Measurements from ENCODE around the gene BABAM2. TPM values are rescaled to one million over a fixed set of nuclear protein-coding genes. Genes with fewer than 3 reads are reported as not detected.

BABAM2 gene
- total and polyA plus RNA-seq, 2 of the 4 experiments (the other 2 are of a cell fraction): 20.9 to 23.1 TPM

DNA sequence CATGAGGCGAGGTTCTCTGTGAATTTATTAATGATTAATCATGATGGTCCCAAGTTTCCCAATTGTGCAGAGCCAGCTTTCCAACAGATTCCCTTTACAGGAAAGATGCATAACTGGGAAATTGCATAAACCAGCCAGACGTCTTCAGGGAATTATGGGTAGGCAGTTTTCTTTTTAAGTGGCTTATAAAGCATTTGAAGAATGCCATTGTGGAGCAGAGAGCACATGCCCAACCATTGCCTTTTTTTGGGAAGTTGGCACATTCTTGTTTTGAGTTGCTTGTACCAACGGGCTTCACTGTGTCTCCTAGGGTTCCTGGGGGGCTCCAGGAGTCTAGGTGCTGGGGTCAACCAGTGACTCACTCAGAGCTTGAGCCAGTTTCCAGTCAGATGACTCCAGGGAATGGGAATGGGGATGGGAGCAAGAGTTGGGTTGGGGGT, 270.5 kb downstream of the BABAM2 start:
- no peak overlapping the region for H3K56ac ChIP-seq (ENCODE audit: extremely low read depth, insufficient read depth, low read length)
- H2AFZ ChIP-seq (replicated peaks; ENCODE audit: low read length, poor library complexity): no peak overlapping the region
- DNase-seq (peak; percentile 63), ATAC-seq (ENCODE audit: low read depth) (peak; percentile 40)
- H2AK5ac ChIP-seq (ENCODE audit: low read depth, low read length): no peak overlapping the region; the same call in 1 of the 2 replicates
- no peak overlapping the region for H4K5ac ChIP-seq (ENCODE audit: low read depth, low read length)
- 0 out of 2 replicates have a peak, but pooled peaks cover under 1% of the 10 kb centered on the region for H3K9me3 ChIP-seq (ENCODE audit: control insufficient read depth, insufficient read depth, low read length)
- H2AK9ac ChIP-seq (replicated peaks; ENCODE audit: low read depth, low read length, poor library complexity): no peak overlapping the region
- H2BK20ac ChIP-seq (ENCODE audit: low read depth, low read length): peak overlapping the region; percentile 29; the same call in 1 of the 2 replicates
- dilution Hi-C loops (cut with HindIII; ENCODE audit: low sequenced_read_pairs, unreplicated experiment): no loop called here
- TF ChIP-seq, protein P1, sequence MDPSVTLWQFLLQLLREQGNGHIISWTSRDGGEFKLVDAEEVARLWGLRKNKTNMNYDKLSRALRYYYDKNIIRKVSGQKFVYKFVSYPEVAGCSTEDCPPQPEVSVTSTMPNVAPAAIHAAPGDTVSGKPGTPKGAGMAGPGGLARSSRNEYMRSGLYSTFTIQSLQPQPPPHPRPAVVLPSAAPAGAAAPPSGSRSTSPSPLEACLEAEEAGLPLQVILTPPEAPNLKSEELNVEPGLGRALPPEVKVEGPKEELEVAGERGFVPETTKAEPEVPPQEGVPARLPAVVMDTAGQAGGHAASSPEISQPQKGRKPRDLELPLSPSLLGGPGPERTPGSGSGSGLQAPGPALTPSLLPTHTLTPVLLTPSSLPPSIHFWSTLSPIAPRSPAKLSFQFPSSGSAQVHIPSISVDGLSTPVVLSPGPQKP (IDR thresholded peaks at IDR 0.05; ENCODE audit: borderline replicate concordance, low read depth, low read length): no peak
- TF ChIP-seq RCOR1 (IDR thresholded peaks at IDR 0.05; ENCODE audit: insufficient replicate concordance, low read length) (no peak), POLR2A (IDR thresholded peaks at IDR 0.05; ENCODE audit: low read depth, low read length) (no peak), BHLHE40 (IDR thresholded peaks at IDR 0.05; ENCODE audit: low read depth, low read length) (peak; percentile 61; the same call in 1 of the 2 replicates), RFX5 (IDR thresholded peaks at IDR 0.05; ENCODE audit: low read depth, low read length) (no peak), FOS (IDR thresholded peaks at IDR 0.05; ENCODE audit: low read depth, low read length) (no peak), CEBPB (IDR thresholded peaks at IDR 0.05; ENCODE audit: low read depth, low read length) (peak; percentile 62; the same call in 1 of the 2 replicates), NFE2L2 (IDR thresholded peaks at IDR 0.05; ENCODE audit: low read depth, low read length) (no peak)
- CTCF ChIA-PET: no interaction called here
- peaks cover 7% of the 10 kb centered on the region; the same call in 1 of the 2 replicates for H3K9me1 ChIP-seq (ENCODE audit: insufficient read depth, low read length)
- H3K14ac ChIP-seq (replicated peaks; ENCODE audit: low read depth, low read length): 0 out of 2 replicates have a peak overlapping the region, but pooled peaks have one; percentile 63
- H2BK15ac ChIP-seq (ENCODE audit: low read depth, low read length): peak overlapping the region; percentile 25; the same call in 1 of the 3 replicates
- 0 out of 2 replicates have a peak overlapping the region, but pooled peaks have one; percentile 13 for H3K27ac ChIP-seq (ENCODE audit: insufficient read depth, low read length)
- H3K4me2 ChIP-seq (ENCODE audit: low read depth, low read length): no peak overlapping the region
- H2BK120ac ChIP-seq (ENCODE audit: low read depth, low read length): peak overlapping the region; percentile 43; the same call in 1 of the 2 replicates
- H2BK5ac ChIP-seq (ENCODE audit: low read depth, low read length, poor library complexity, severe bottlenecking): no peak overlapping the region
- peak overlapping the region; percentile 57 for H3K18ac ChIP-seq (ENCODE audit: low read depth, low read length)
- no TSS peak for BruUV-seq (replicated peaks)
- peaks cover 13% of the 10 kb centered on the region for H3K4me1 ChIP-seq (ENCODE audit: control insufficient read depth, insufficient read depth, low read length)
- H4K91ac ChIP-seq (ENCODE audit: insufficient read depth, low read depth, low read length): peak overlapping the region; percentile 53
- H4K8ac ChIP-seq (ENCODE audit: low read depth in 2 of 2, low read length in 2 of 2): peak overlapping the region in 1 of 2 experiments; percentile 63; a peak in 1 of 4 replicates
- H3K23ac ChIP-seq (ENCODE audit: low read depth, low read length): 0 out of 2 replicates have a peak overlapping the region, but pooled peaks have one; percentile 24
- H3K4me3 ChIP-seq (ENCODE audit: insufficient read depth, low read depth, low read length): no peak overlapping the region
- peak overlapping the region; percentile 55 for H3K4ac ChIP-seq (ENCODE audit: low read depth, low read length)
- no CpG with 5 or more reads among the region's 3 CpGs for WGBS, 2 experiments (ENCODE audit: extremely low coverage in 2 of 2, insufficient read length in 1 of 2)
- H3K36me3 ChIP-seq (ENCODE audit: control insufficient read depth, insufficient read depth, low read length): no peaks in the 10 kb centered on the region
- no peaks in the 10 kb centered on the region for H3K27me3 ChIP-seq (ENCODE audit: control insufficient read depth, insufficient read depth, low read length)
- no peaks in the 10 kb centered on the region for H4K20me1 ChIP-seq (ENCODE audit: insufficient read depth, low read length)
- H3K9ac ChIP-seq (ENCODE audit: low read depth, low read length): no peak overlapping the region
- in situ Hi-C loops (cut with MboI; ENCODE audit: low sequenced_read_pairs): no loop called here
- intact Hi-C loops (cut with micrococcal nuclease): loop anchor here (10.0 kb wide), 1 partner anchor 234 kb away; the partner anchor contains the start of gene FOSL2
- H3K79me1 ChIP-seq (ENCODE audit: low read depth in 1 of 2, low read length in 2 of 2): peaks cover 0 to 9% of the 10 kb centered on the region in 2 experiments; a peak in 2 of 4 replicates
- POLR2A ChIA-PET (ENCODE audit: unreplicated experiment): no interaction called here
